Body of pancreas (tissue), 4 donors: Measurements from ENCODE around the gene RND2. TPM values are rescaled to one million over a fixed set of nuclear protein-coding genes. Genes with fewer than 3 reads are reported as not detected.
"Not testable (repeated sequence)": the region's sequence is repeated elsewhere in the genome, so short reads cannot be mapped to it uniquely, and the experiment has no call there.

Experiments used
- ATAC-seq: fragments of 150-250 bp; one replicate; pipeline ENCODE4 v1.9.1; 2016
- DNase-seq, 4 donors: peaks; one replicate each; pipeline ENCODE4 v3.0.0-alpha.2; 2019
- H3K27ac ChIP-seq, 4 donors: fragments of 200-600 bp; sonication (generic); 1 replicate in 3 of 4; 2 replicates in 1 of 4; pipeline versions ENCODE4 v1.5.1 to v1.6.1; 2016 to 2019; ENCODE audit warnings: mild to moderate bottlenecking in 1 of 4, mixed read lengths in 1 of 4, moderate library complexity in 1 of 4
- H3K27me3 ChIP-seq, 2 donors: fragments of 200-600 bp; sonication (generic); one replicate each; pipeline ENCODE4 v1.6.0; 2016; ENCODE audit warnings: mild to moderate bottlenecking in 1 of 2
- H3K36me3 ChIP-seq, 2 donors: fragments of 200-600 bp; sonication (generic); replicated peaks in 1 of 2; 2 replicates each; pipeline ENCODE4 v1.5.1; 2016; ENCODE audit warnings: low read depth in 2 of 2; ENCODE audit not compliant: insufficient read depth in 1 of 2
- H3K4me1 ChIP-seq: fragments of 200-600 bp; sonication (generic); one replicate; pipeline ENCODE4 v1.6.0; 2016
- H3K4me3 ChIP-seq, 2 donors: fragments of 200-600 bp; sonication (generic); 1 replicate in 1 of 2; 2 replicates in 1 of 2; pipeline ENCODE4 v1.5.1; 2016 to 2019
- H3K9me3 ChIP-seq, 3 donors: fragments of 200-600 bp; sonication (generic); 1 replicate in 2 of 3; 2 replicates in 1 of 3; pipeline ENCODE4 v1.5.1; 2016
- CTCF ChIP-seq, 7 experiments: fragments of 450-650 bp in 4 of 7; fragments of 200-600 bp in 3 of 7; sonication (generic) in 3 of 7; IDR thresholded peaks; one replicate each; pipeline ENCODE4 v1.5.1; 2016 to 2019; ENCODE audit warnings: antibody characterized with exemption in 7 of 7
- POLR2A ChIP-seq, 3 donors: fragments of 450-650 bp; IDR thresholded peaks; one replicate each; pipeline ENCODE4 v1.6.1; 2016; ENCODE audit warnings: antibody characterized with exemption in 3 of 3, mild to moderate bottlenecking in 2 of 3
- WGBS, 2 donors: methylation state at CpG; one replicate each; pipeline ENCODE4 v1.1.5; 2017; 5-methylcytosine and 5-hydroxymethylcytosine counted together
- intact Hi-C: fragments of 100-400 bp; cut with DNase I; formaldehyde crosslinking; loops from one replicate; pipeline ENCODE4 v1.15.1; 2023
- total RNA-seq, 2 donors: library from RNA; depleted of rRNA; stranded (reverse); fragments of >200 nt; gene quantifications; one replicate each; pipeline ENCODE4 v1.1.0, GENCODE V29; 2016

The RND2 gene
- total RNA-seq, 2 donors from 2014 or later = 0.33 to 0.52 TPM

- peaks cover 29 to 30% of the 10 kb centered on the region in 2 donors for H3K36me3 ChIP-seq
- no peak for TF ChIP-seq POLR2A (IDR thresholded peaks at IDR 0.05)
- no peak for TF ChIP-seq CTCF (IDR thresholded peaks at IDR 0.05)
- H3K27ac ChIP-seq = no peak overlapping the region
- 86 to 90% methylated on average over 6 of the region's 6 CpGs for WGBS, 2 donors
- no peaks in the 10 kb centered on the region for H3K27me3 ChIP-seq
- no peak overlapping the region for H3K4me3 ChIP-seq
- no peaks in the 10 kb centered on the region for H3K9me3 ChIP-seq
- DNase-seq (no peak), ATAC-seq (no peak)
- intact Hi-C loops = no loop called here
- H3K4me1 ChIP-seq = peaks cover 4% of the 10 kb centered on the region
These were observed 35.0 kb upstream of the RND2 start for GRCh38 chr17:42989726-42990652.

- ATAC-seq = no peak
- DNase-seq = no peak
- 95% methylated on average over 6 of the region's 6 CpGs; no CpG with 5 or more reads in 1 of the 2 donors for WGBS, 2 donors
These were observed 33.6 kb upstream of the RND2 start for GRCh38 chr17:42991471-42991870.

GRCh38 chr17:42992872-42993271 is 32.2 kb upstream of the RND2 start:
- no peaks in the 10 kb centered on the region for H3K27me3 ChIP-seq
- intact Hi-C loops = no loop called here

More at GRCh38 chr17:42991471-42991870, 33.6 kb upstream of the RND2 start:
- H3K4me3 ChIP-seq = no peak overlapping the region
- H3K9me3 ChIP-seq = no peaks in the 10 kb centered on the region
- TF ChIP-seq POLR2A (IDR thresholded peaks at IDR 0.05) = no peak
- TF ChIP-seq CTCF (IDR thresholded peaks at IDR 0.05) = no peak
- H3K4me1 ChIP-seq = no peaks in the 10 kb centered on the region
- no peaks in the 10 kb centered on the region for H3K27me3 ChIP-seq
- peaks cover 29 to 30% of the 10 kb centered on the region in 2 donors for H3K36me3 ChIP-seq
- intact Hi-C loops = no loop called here
- no peak overlapping the region for H3K27ac ChIP-seq

GRCh38 chr17:42993913-42994312 is 31.1 kb upstream of the RND2 start:
- H3K27me3 ChIP-seq, ATAC-seq, H3K9me3 ChIP-seq, DNase-seq, intact Hi-C loops, H3K4me3 ChIP-seq, H3K27ac ChIP-seq: not testable (repeated sequence)
- peaks cover 10% of the 10 kb centered on the region for H3K4me1 ChIP-seq
- 87 to 89% methylated on average over 10 of the region's 10 CpGs for WGBS, 2 donors
- peaks cover 14 to 21% of the 10 kb centered on the region in 2 donors for H3K36me3 ChIP-seq

More at GRCh38 chr17:42992872-42993271, 32.2 kb upstream of the RND2 start:
- Histone ChIP-seq H3K9me3 (no peaks in the 10 kb centered on the region), H3K4me3 (no peak overlapping the region), H3K4me1 (peaks cover 8% of the 10 kb centered on the region), H3K27ac (no peak overlapping the region), H3K36me3 (peaks cover 24 to 27% of the 10 kb centered on the region in 2 donors)
- DNase-seq (no peak), ATAC-seq (no peak)
- TF ChIP-seq CTCF (IDR thresholded peaks at IDR 0.05) (no peak), POLR2A (IDR thresholded peaks at IDR 0.05) (no peak)
- WGBS, 2 donors = 62 to 73% methylated on average over 5 of the region's 5 CpGs

- H3K4me1 ChIP-seq = peaks cover 35% of the 10 kb centered on the region
- H3K4me3 ChIP-seq = no peak overlapping the region
- WGBS, 2 donors = 5 to 7% methylated on average over 5 of the region's 5 CpGs
- no peaks in the 10 kb centered on the region for H3K27me3 ChIP-seq
- ATAC-seq (no peak), DNase-seq (no peak)
- intact Hi-C loops = no loop called here
- no peaks in the 10 kb centered on the region for H3K9me3 ChIP-seq
- H3K27ac ChIP-seq = peak overlapping the region in 3 of 4 donors; percentile 84 to 93 (median 90)
- no peak for TF ChIP-seq CTCF (IDR thresholded peaks at IDR 0.05)
- H3K36me3 ChIP-seq = peaks cover 0 to 3% of the 10 kb centered on the region in 2 donors
These were observed 27.5 kb upstream of the RND2 start for GRCh38 chr17:42997390-42997983.
